ENCODE measurements around the gene KIF15.

The KIF15 gene

GRCh38 chr3:44845528-44846520 is 84.2 kb downstream of the KIF15 start:
- CTCF ChIA-PET = no interaction called here
- peaks cover 9 to 80% of the 10 kb centered on the region in 2 experiments for H3K36me3 ChIP-seq (ENCODE audit: control insufficient read depth in 2 of 2, insufficient read depth in 1 of 2, low read length in 2 of 2)

GRCh38 chr3:44848634-44849033 is 87.0 kb downstream of the KIF15 start:
- Histone ChIP-seq H3K9me3 (ENCODE audit: control insufficient read depth, insufficient read depth, low read depth, low read length) (no peaks in the 10 kb centered on the region), H3K4me3 (ENCODE audit: low read depth, low read length) (no peak overlapping the region), H3K27ac (ENCODE audit: extremely low read depth, low read depth, low read length) (no peak overlapping the region), H3K36me3 (ENCODE audit: control insufficient read depth in 2 of 2, insufficient read depth in 1 of 2, low read length in 2 of 2) (peaks cover 4 to 80% of the 10 kb centered on the region in 2 experiments; a peak in 2 of 3 replicates), H3K4me1 (ENCODE audit: control insufficient read depth, insufficient read depth, low read length) (no peaks in the 10 kb centered on the region)
- ChIA-PET POLR2A (no interaction called here), CTCF (interaction anchor here (0.6 kb wide), 1 partner anchor 510 kb away, joined by 3 read pairs; the partner anchor contains the start of gene TCAIM)
- TF ChIP-seq ZNF114 (tag by site-specific recombination; IDR thresholded peaks at IDR 0.05) = no peak
- TF ChIP-seq ZNF654 (tag by site-specific recombination; IDR thresholded peaks at IDR 0.05; ENCODE audit: low read depth) = no peak
- no peak for TF ChIP-seq ZBTB49 (tag by site-specific recombination; IDR thresholded peaks at IDR 0.05; ENCODE audit: low read depth)
- no peak for TF ChIP-seq ZNF274 (IDR thresholded peaks at IDR 0.05; ENCODE audit: low read length)
- TF ChIP-seq ZNF274 (tag by site-specific recombination; IDR thresholded peaks at IDR 0.05; ENCODE audit: borderline replicate concordance) = no peak
- no peak for TF ChIP-seq ZNF623 (tag by site-specific recombination; IDR thresholded peaks at IDR 0.05)
- TF ChIP-seq GLI4 (tag by site-specific recombination; IDR thresholded peaks at IDR 0.05) = no peak
- TF ChIP-seq ZNF785 (tag by site-specific recombination; IDR thresholded peaks at IDR 0.05) = no peak
- TF ChIP-seq ZNF202 (tag by site-specific recombination; IDR thresholded peaks at IDR 0.05; ENCODE audit: borderline replicate concordance) = no peak
- no peak for TF ChIP-seq ZNF132 (tag by site-specific recombination; IDR thresholded peaks at IDR 0.05; ENCODE audit: borderline replicate concordance)
- TF ChIP-seq ZNF280D (tag by site-specific recombination; IDR thresholded peaks at IDR 0.05) = no peak
- no peak for TF ChIP-seq TCF7L2 (IDR thresholded peaks at IDR 0.05; ENCODE audit: borderline replicate concordance, low read depth, low read length)
- TF ChIP-seq ZNF366 (tag by site-specific recombination; conservative IDR thresholded peaks at IDR 0.05) = no peak

More at GRCh38 chr3:44845528-44846520, 84.2 kb downstream of the KIF15 start:
- Histone ChIP-seq H3K4me3 (ENCODE audit: low read depth, low read length) (no peak overlapping the region), H3K9me3 (ENCODE audit: control insufficient read depth, insufficient read depth, low read depth, low read length) (no peaks in the 10 kb centered on the region), H3K4me1 (ENCODE audit: control insufficient read depth, insufficient read depth, low read length) (no peaks in the 10 kb centered on the region), H3K27ac (ENCODE audit: extremely low read depth, low read depth, low read length) (no peak overlapping the region)
- POLR2A ChIA-PET = no interaction called here
- TF ChIP-seq GFI1B (tag by site-specific recombination; IDR thresholded peaks at IDR 0.05) = no peak
- TF ChIP-seq ZNF76 (tag by site-specific recombination; IDR thresholded peaks at IDR 0.05; ENCODE audit: borderline replicate concordance, low read depth) = no peak
- no peak for TF ChIP-seq ZSCAN23 (tag by site-specific recombination; IDR thresholded peaks at IDR 0.05)
- TF ChIP-seq PRDM4 (tag by site-specific recombination; IDR thresholded peaks at IDR 0.05) = no peak
- no peak for TF ChIP-seq ZFP3 (tag by site-specific recombination; IDR thresholded peaks at IDR 0.05; ENCODE audit: low read depth)
- no peak for TF ChIP-seq ZNF521 (tag by site-specific recombination; IDR thresholded peaks at IDR 0.05)
- TF ChIP-seq ZBTB26 (tag by site-specific recombination; optimal IDR thresholded peaks at IDR 0.05) = no peak
- TF ChIP-seq ZNF302 (tag by site-specific recombination; IDR thresholded peaks at IDR 0.05; ENCODE audit: low read depth) = no peak
- TF ChIP-seq ZNF404 (tag by site-specific recombination; IDR thresholded peaks at IDR 0.05) = no peak
- TF ChIP-seq RBAK (tag by site-specific recombination; IDR thresholded peaks at IDR 0.05) = no peak
- no peak for TF ChIP-seq ZNF416 (tag by site-specific recombination; IDR thresholded peaks at IDR 0.05)
- TF ChIP-seq ZBTB1 (tag by site-specific recombination; IDR thresholded peaks at IDR 0.05) = no peak
